ENCODE measurements around the gene VHLL. TPM values are rescaled to one million over a fixed set of nuclear protein-coding genes. Genes with fewer than 3 reads are reported as not detected.

The VHLL gene
- total and polyA plus RNA-seq, 10 of the 15 experiments (the other 5 are each of a cell fraction or from before 2014, with no cell fraction given) = 0.23 TPM; not detected in 9

GRCh38 chr1:156282479-156283222, 16.5 kb downstream of the VHLL start, which contains the start of gene SMG5 (continued):
- TF ChIP-seq SKIL (IDR thresholded peaks at IDR 0.05; ENCODE audit: low read depth, poor library complexity, severe bottlenecking) (peak; percentile 52), NR2C1 (IDR thresholded peaks at IDR 0.05) (peak; percentile 82), ZNF24 (IDR thresholded peaks at IDR 0.05) (peak; percentile 70; the same call in 1 of the 2 replicates), KAT2A (conservative IDR thresholded peaks at IDR 0.05; ENCODE audit: control insufficient read depth, low read depth, low read length) (no peak), BRCA1 (IDR thresholded peaks at IDR 0.05; ENCODE audit: low read depth, low read length) (peak; percentile 97), MTA2 (IDR thresholded peaks at IDR 0.05; ENCODE audit: low read depth) (no peak), NR2C2 (IDR thresholded peaks at IDR 0.05; ENCODE audit: borderline replicate concordance, control insufficient read depth, insufficient read length, low read depth) (no peak), ZNF384 (IDR thresholded peaks at IDR 0.05; ENCODE audit: borderline replicate concordance, low read depth, low read length) (peak; percentile 57), ZBTB11 (CRISPR knock-in tag; IDR thresholded peaks at IDR 0.05) (no peak), MEF2B (IDR thresholded peaks at IDR 0.05; ENCODE audit: partially characterized antibody, poor library complexity, severe bottlenecking) (peak; percentile 10), POLR2A (IDR thresholded peaks at IDR 0.05; ENCODE audit: low read depth, low read length) (peak; percentile 100), STAT3 (IDR thresholded peaks at IDR 0.05; ENCODE audit: low read depth, low read length) (no peak), YBX1 (IDR thresholded peaks at IDR 0.05) (no peak), MAX (IDR thresholded peaks at IDR 0.05; ENCODE audit: low read depth, low read length) (peak; percentile 66), EED (IDR thresholded peaks at IDR 0.05; ENCODE audit: low read depth) (0 out of 2 replicates have a peak, but pooled peaks have one; percentile 24), MYB (IDR thresholded peaks at IDR 0.05; ENCODE audit: borderline replicate concordance, low read depth, low read length) (0 out of 2 replicates have a peak, but pooled peaks have one; percentile 43), ZNF687 (IDR thresholded peaks at IDR 0.05) (0 out of 2 replicates have a peak, but pooled peaks have one; percentile 60), HDGF (IDR thresholded peaks at IDR 0.05) (0 out of 2 replicates have a peak, but pooled peaks have one; percentile 9), NFYB (IDR thresholded peaks at IDR 0.05; ENCODE audit: insufficient read depth, low read depth, low read length) (0 out of 2 replicates have a peak, but pooled peaks have one; percentile 22), EZH2 (IDR thresholded peaks at IDR 0.05; ENCODE audit: borderline replicate concordance, control insufficient read depth, low read depth, low read length) (no peak)

Measured in GM12878 (cell line).